Brain microvascular endothelial cell (primary cell): ENCODE measurements around the gene FNDC3B.
A peak's percentile ranks its signal among the peaks of the same experiment; 100 is the strongest.

Source experiments
- DNase-seq: peaks from one replicate; pipeline ENCODE4 v3.0.0-alpha.2; 2020
- H3K27ac ChIP-seq: fragments of 250-450 bp; sonication (Bioruptor Pico); 2 replicates; pipeline ENCODE4 v1.5.1; 2020; ENCODE audit warnings: mild to moderate bottlenecking, moderate library complexity
- H3K27me3 ChIP-seq: fragments of 250-450 bp; sonication (Bioruptor Pico); replicated peaks from 2 replicates; pipeline ENCODE4 v1.5.1; 2020; ENCODE audit warnings: mild to moderate bottlenecking
- H3K36me3 ChIP-seq: fragments of 250-450 bp; sonication (Bioruptor Pico); replicated peaks from 2 replicates; pipeline ENCODE4 v1.5.1; 2020; ENCODE audit warnings: mild to moderate bottlenecking
- H3K4me3 ChIP-seq: 2 replicates; pipeline ENCODE4 v1.5.1; 2011; ENCODE audit warnings: low read depth, mild to moderate bottlenecking, control low read depth, low read length, moderate library complexity
- CTCF ChIP-seq: IDR thresholded peaks from 2 replicates; pipeline ENCODE4 v1.5.1; 2011; ENCODE audit warnings: low read depth, mild to moderate bottlenecking, moderate library complexity, low read length, control low read depth, inconsistent platforms; ENCODE audit errors: missing control alignments
- in situ Hi-C: cut with HindIII; loops from 2 replicates; pipeline ENCODE4 v1.10.0; 2017; ENCODE audit warnings: low sequenced_read_pairs, low pct_ligation_motif_present

FNDC3B gene

GRCh38 chr3:172118019-172118418 lies 78.6 kb downstream of the FNDC3B start:
- in situ Hi-C loops, result no loop called here
- no peaks in the 10 kb centered on the region for H3K27me3 ChIP-seq
- peaks cover 57% of the 10 kb centered on the region for H3K36me3 ChIP-seq
- no peak for TF ChIP-seq CTCF
- H3K27ac ChIP-seq, result no peak overlapping the region
- H3K4me3 ChIP-seq, result no peak overlapping the region
- no peak for DNase-seq

GRCh38 chr3:172119266-172119969 lies 80.0 kb downstream of the FNDC3B start:
- TF ChIP-seq CTCF, result no peak
- in situ Hi-C loops, result no loop called here
- DNase-seq, result no peak
- no peak overlapping the region for H3K4me3 ChIP-seq
- peaks cover 52% of the 10 kb centered on the region for H3K36me3 ChIP-seq
- no peaks in the 10 kb centered on the region for H3K27me3 ChIP-seq
- H3K27ac ChIP-seq, result no peak overlapping the region

GRCh38 chr3:172120912-172121311 lies 81.5 kb downstream of the FNDC3B start:
- Histone ChIP-seq H3K27me3 (no peaks in the 10 kb centered on the region), H3K36me3 (peaks cover 47% of the 10 kb centered on the region), H3K4me3 (no peak overlapping the region), H3K27ac (no peak overlapping the region)
- TF ChIP-seq CTCF, result no peak
- no peak for DNase-seq
- in situ Hi-C loops, result no loop called here

- Histone ChIP-seq H3K27me3 (no peaks in the 10 kb centered on the region), H3K27ac (no peak overlapping the region), H3K36me3 (peaks cover 36% of the 10 kb centered on the region), H3K4me3 (no peak overlapping the region)
- in situ Hi-C loops, result no loop called here
- DNase-seq, result no peak
- no peak for TF ChIP-seq CTCF
Observed at GRCh38 chr3:172121981-172122380, 82.6 kb downstream of the FNDC3B start.

- in situ Hi-C loops, result no loop called here
- Histone ChIP-seq H3K36me3 (peaks cover 34% of the 10 kb centered on the region), H3K27me3 (no peaks in the 10 kb centered on the region), H3K4me3 (no peak overlapping the region), H3K27ac (no peak overlapping the region)
- no peak for DNase-seq
- TF ChIP-seq CTCF, result no peak
Observed at GRCh38 chr3:172124271-172124670, 84.9 kb downstream of the FNDC3B start.

GRCh38 chr3:172125053-172125452 lies 85.7 kb downstream of the FNDC3B start:
- Histone ChIP-seq H3K27me3 (no peaks in the 10 kb centered on the region), H3K36me3 (peaks cover 27% of the 10 kb centered on the region), H3K4me3 (no peak overlapping the region), H3K27ac (no peak overlapping the region)
- in situ Hi-C loops, result no loop called here
- DNase-seq, result no peak
- TF ChIP-seq CTCF, result peak; percentile 28
